HG02840 (cell line): Measurements from ENCODE around the gene CLCN4.

ENCODE experiments used
- ATAC-seq: cut with Tn5 transposase; IDR thresholded peaks from one replicate; pipeline ENCODE4 v1.9.1; 2021; ENCODE audit warnings: mild to moderate bottlenecking, moderate library complexity, moderate number of reproducible peaks; ENCODE audit not compliant: unreplicated experiment, low FRiP score

CLCN4 gene

DNA sequence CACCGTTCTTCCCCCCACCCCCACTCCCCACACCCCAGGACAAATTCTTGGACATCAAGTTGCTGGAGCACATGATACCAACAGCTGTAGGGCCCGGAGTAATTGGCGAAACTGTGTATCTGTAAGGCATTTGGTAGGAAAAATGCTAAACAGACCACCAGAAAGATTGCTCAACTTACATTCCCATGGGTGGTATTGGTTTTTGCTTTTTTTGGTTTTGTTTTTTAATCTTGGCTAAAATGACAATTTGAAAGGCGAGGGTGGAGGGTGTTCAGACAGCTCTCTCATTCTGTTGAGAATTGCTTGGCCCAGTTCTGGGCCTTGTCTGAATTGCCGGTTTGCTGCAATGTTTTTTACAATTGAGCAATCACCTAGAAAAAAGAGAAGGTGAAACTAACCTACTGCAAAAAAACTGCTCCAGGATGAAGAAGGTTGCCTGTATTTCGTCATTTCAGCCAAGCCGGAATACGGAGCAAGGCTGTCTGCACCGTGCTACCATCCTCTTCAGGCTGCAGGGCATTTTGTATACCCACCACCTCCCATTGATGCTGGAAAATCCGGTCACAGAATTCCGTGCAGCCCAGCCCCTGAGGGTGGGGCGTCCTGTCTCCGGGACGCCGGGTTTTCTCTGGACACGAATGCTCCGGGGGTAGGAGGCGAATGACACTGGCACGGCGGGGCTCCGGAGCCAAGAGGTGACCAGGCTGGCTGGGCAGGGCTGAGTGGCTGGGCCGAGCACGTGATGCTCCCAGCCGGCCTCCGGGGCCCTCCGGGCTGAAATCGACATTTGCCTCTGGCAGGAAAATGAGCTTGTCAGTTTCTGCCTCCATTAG is at the start of gene CLCN4:
Gene CLCN4, plus strand, starts transcription at position 777 of the 833 bp plus-strand sequence. CDS start 28,058 bp downstream, outside the sequence.
- peak; percentile 62 for ATAC-seq

DNA sequence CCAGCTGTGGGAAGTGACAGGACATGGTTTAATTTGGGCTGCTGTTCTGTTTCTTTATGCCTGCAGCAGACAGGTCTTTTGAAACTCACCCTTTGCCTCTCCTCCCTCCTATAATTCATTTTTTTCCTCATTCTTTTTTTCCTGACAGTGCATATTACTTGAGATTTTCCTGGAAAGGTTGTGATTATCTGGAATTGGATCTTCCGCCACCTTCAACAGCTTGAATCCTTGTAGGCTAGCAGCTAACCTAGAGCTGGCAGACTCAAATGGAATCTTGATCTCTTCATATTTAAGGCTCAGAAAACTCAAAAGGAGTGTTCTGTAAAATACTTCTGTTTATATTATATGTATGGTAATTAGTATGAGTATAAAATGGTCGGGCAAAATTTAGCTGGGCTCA is 49.3 kb upstream of the CLCN4 start:
- ATAC-seq, result no peak

DNA sequence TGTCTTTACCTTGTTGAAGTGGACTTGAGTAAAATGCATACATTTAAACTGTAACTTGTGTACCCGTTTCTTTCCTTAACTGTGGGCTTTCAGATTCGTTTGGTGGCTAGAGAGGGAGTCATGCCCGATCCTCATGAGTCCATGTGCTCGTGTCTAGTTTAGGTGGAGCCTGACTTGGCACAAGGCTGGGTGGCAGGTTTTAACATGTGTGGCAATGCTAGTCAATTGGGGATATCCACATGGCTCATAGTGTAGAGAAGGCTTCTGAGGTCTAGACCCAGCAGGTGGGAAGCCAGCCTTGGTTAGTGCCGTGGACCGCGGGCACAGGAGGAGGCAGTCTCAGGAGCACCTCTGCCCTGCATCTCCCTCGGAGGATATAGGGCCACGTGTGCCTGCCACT is 48.5 kb upstream of the CLCN4 start:
- no peak for ATAC-seq

DNA sequence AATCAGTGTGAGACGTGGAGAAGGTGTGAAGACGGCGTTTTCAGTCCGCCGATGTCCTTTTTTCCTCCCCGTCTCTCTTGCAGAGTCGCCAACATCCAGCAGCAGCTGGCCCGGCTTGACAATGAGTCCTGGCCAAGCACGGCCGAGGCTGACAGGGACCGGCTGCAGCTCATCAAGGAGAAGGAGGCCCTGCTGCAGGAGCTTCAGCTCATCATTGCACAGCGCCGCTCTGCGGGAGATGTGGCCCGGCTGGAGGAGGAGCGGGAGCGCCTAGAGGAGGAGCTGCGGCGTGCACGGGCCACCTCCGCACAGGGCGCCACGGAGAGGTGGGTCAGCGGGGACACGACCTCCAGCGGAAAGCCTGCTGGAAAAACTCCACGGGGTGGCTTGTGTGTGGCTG is 47.1 kb upstream of the CLCN4 start:
- no peak for ATAC-seq

DNA sequence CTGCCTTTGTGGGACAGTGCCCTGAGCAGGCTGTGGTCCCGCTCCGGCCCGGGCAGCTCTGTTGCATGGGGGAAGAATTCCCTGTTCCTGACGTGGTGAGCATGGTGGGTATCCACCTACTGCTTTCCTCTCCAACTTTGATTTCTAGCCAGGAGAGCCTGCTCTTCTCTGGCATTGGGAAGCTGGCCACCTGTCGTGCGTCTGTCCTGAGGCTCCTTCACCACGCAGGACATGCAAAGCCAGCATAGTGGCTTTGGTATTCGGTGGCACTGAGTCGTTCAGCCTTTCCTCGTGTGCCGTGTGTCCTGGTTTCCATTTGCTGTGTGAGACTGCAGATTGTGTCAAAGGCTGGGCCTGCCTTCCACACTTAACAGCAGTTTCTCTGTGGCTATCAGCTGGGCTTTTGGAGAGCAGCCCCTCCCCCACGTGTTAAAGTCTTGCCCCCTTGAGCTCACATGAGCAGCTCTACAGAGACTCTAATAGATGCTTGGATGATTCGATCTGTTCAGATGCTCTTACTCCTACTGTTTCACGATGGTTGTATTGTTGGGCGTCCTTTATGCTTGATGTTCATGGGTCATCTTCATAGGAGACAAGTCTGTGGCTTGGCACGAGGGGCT is 46.3 kb upstream of the CLCN4 start:
- ATAC-seq, result peak; percentile 3

DNA sequence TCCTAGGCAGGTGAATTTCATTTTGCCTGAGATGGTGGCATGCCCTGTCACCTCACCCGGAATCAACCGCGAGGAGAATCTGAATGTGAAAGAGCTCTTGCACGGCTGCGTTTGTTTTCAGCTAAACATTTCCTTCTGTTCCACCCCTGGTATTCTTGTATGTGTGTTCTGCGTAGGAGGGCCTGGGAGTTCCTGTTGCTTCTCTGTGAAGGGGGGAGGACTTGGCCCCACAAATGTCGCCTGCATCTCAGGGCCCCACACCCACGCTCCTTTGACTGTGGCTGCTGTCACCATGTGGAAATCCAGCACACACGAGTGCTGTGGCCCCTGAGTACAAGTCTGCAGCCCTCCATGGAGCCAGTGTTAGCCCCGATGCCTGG is 45.8 kb upstream of the CLCN4 start:
- ATAC-seq, result peak; percentile 36

DNA sequence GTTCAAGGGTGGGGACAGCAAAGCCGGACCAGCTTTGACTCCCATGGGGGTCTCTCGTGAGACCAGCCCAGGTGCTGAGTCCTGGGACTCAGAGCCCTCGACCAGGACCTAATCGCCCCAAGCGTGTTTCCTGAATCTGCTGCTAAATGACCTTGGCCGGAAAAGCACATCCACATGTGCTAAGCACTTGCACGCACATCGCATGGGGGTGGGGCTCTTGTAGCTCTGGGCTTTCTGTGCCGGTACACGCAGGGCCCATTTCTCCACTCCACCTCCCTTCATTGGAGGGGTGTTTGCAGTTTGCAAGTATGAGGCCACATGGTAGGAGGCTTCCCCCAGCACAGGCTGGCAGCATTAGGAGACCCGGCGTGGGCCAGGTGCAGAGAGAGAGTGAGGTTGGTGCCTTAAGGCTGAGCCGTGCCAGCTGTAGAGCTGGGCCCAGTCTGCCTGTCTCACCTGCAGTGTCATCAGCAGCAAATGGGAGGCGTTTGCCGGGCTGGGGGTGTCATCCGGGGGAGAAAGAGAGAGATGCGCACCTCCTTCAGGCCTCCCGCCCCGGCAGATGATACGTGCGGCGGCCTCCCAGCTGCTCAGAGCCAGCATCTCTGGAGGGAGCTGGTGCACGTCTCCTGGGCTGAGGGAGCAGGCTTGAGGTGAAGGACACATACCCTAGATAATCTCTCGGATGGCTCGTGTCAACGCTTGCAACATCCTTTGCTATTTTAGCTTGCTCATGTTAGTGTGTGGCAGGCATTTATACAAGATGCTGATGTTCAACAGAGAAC is 45.2 kb upstream of the CLCN4 start:
- ATAC-seq, result peak; percentile 51

GRCh38 chrX:10112510-10112909 is 44.3 kb upstream of the CLCN4 start:
- ATAC-seq, result no peak

- ATAC-seq, result no peak
These were observed 41.7 kb upstream of the CLCN4 start for GRCh38 chrX:10115082-10115481.

DNA sequence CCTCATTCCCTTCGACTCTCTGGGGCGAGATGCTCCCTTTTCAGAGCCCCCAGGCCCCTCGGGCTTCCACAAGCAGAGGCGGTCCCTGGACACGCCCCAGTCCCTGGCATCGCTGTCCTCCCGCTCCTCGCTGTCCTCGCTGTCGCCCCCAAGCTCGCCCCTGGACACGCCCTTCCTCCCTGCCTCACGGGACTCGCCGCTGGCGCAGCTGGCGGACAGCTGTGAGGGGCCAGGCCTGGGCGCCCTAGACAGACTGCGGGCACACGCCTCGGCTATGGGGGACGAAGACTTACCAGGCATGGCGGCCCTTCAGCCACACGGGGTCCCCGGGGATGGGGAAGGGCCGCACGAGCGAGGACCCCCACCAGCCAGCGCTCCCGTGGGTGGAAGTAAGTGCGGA is 39.5 kb upstream of the CLCN4 start:
- ATAC-seq, result no peak

GRCh38 chrX:10117864-10118377 is 38.9 kb upstream of the CLCN4 start:
- ATAC-seq, result no peak

GRCh38 chrX:10118530-10118929 is 38.2 kb upstream of the CLCN4 start:
- ATAC-seq, result no peak

- peak; percentile 63 for ATAC-seq
These were observed 37.3 kb upstream of the CLCN4 start for GRCh38 chrX:10119399-10119990.

GRCh38 chrX:10120331-10120730 is 36.4 kb upstream of the CLCN4 start:
- ATAC-seq, result no peak

DNA sequence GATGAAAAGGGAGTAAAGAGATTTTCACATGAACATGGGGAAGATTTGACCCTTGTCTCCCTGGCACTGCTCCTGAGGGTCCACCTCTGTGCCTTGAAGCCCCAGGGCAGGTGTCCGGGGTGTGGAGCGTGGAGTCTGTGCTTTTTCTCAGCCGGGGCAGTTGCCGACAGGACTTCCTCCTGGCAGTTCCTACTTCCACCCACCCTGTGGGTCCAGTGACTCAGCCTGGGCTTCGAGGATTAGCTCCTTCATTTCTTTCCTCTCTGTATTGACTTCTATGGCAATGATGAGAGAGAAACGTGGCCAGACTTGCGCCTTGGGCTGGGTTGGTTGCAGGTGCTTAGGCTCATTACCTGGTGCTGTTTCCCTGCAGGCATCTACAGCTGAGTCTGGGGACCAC is 35.9 kb upstream of the CLCN4 start:
- no peak for ATAC-seq

GRCh38 chrX:10121787-10122186 is 35.0 kb upstream of the CLCN4 start:
- peak; percentile 59 for ATAC-seq

DNA sequence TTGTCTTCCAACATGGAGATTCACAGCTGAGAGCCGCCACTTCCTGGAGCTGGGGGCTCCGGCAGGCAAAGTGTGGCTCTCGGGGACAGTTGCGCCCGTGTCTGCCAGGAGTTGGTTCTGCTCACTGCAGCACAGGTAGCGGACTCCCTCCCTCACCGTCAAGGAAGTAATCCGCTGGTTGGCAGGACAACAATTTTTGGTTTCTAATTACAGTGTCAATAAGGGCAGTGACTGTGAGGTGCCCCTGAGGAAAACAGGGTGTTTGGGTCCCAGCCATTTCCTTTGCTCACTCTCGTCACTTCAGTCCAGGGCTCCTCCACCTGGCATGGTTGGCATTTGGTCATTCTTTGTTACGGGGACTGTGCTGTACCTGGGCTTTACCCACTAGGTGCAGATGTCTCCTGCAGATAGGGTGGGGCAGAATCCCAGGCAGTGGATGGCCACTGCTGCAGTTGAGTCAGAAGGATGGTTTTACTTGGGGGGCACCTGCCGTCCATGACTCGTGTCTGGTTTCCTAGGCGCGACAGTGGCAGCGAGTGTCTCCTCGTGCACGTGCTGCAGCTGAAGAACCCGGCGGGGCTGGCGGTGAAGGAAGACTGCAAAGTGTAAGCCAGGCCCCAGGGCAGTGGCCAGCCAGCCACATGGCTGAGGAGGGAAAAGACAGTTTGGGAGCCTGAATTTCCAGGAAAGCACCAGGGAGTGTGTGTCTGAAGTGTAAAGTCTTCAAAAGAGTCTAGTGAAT is 32.1 kb upstream of the CLCN4 start:
- ATAC-seq, result no peak

DNA sequence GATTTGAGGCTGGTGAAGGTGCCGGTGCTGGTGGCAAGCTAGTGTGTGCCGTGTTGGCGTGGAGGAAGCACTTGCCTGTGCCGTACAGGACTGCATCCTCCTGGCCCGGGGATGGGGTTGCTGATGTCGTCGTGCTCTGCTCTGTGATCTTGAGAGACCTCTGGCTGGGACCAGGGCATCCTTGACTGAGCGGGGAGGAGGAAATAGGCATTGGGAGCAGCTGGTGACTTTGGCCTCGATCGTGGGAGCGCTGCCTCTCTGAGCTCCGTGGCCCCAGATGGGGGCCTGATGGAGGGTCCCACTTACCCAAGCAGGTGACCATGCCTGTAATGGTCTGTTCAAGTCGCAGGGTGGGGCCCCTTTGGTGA is 31.5 kb upstream of the CLCN4 start:
- ATAC-seq, result no peak

DNA sequence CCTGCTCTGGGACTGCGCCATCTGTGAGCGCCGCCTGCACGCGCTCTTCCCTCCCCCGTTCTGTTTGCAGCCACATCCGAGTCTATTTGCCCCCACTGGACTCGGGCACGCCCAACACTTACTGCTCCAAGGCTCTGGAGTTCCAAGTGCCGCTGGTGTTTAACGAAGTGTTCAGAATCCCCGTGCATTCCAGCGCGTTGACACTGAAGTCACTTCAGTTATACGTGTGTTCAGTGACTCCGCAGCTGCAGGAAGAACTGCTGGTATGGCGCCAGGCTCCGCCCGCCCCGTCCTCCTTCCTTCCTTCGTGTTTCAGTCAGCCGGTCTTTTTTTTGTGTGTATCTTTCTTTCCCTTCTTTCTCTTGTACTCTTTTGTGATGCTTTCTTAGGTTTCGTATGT is 30.7 kb upstream of the CLCN4 start:
- no peak for ATAC-seq

DNA sequence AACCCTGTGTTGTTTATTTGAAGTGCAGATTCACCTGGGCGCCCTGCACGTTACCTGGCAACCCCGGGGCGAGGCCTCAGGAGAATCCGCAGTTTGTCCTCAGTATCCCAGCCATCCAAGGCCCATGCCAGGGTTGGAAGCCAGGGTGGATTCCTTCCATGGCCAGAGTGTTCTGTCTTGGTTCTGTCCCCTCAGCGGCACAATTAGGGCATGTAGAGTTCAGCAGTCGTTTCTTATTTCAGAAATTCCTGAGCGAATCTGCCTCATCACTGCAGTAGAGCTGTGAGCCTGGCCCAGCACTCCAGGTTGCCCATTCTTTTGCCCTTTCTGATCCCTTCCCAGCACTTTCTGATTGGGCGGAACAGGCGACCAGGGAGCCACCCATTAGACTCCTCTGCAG is 29.9 kb upstream of the CLCN4 start:
- no peak for ATAC-seq
